ENCODE results near the gene NEU1.

DNA sequence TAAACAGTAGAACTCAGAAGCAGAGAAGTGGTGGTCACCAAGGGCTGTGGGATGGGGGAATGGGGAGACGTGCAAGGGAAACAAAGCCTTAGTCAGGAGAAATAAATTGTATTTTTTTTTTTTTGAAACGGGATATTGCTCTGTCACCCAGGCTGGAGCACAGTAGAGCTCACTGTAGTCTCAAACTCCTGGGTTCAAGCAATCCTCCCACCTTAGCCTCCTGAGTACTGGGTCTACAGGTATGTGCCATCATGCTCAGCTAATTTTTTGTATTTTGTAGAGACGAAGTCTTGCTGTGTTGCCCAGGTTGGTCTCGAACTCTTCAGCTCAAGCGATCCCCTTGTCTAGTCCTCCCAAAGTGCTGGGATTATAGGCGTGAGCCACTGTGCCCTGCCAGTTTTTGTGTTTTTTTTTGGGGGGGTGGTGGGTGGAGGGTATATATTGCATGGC is 31.7 kb downstream of the NEU1 start:
- TF ChIP-seq EZH2phosphoT487 (IDR thresholded peaks at IDR 0.05; ENCODE audit: low read depth, severe bottlenecking, unreplicated experiment), result no peak
- TF ChIP-seq, protein P1, sequence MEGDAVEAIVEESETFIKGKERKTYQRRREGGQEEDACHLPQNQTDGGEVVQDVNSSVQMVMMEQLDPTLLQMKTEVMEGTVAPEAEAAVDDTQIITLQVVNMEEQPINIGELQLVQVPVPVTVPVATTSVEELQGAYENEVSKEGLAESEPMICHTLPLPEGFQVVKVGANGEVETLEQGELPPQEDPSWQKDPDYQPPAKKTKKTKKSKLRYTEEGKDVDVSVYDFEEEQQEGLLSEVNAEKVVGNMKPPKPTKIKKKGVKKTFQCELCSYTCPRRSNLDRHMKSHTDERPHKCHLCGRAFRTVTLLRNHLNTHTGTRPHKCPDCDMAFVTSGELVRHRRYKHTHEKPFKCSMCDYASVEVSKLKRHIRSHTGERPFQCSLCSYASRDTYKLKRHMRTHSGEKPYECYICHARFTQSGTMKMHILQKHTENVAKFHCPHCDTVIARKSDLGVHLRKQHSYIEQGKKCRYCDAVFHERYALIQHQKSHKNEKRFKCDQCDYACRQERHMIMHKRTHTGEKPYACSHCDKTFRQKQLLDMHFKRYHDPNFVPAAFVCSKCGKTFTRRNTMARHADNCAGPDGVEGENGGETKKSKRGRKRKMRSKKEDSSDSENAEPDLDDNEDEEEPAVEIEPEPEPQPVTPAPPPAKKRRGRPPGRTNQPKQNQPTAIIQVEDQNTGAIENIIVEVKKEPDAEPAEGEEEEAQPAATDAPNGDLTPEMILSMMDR (IDR thresholded peaks at IDR 0.05; ENCODE audit: poor library complexity), result no peak

All from hepatocyte (in vitro differentiated cells).